ENCODE results near the gene MAP3K4.
"Not testable (repeated sequence)": the region's sequence is repeated elsewhere in the genome, so short reads cannot be mapped to it uniquely, and the experiment has no call there.

MAP3K4 gene

GRCh38 chr6:160962835-160963623 lies 28.5 kb upstream of the MAP3K4 start:
- Histone ChIP-seq H3K27me3 (ENCODE audit: insufficient read depth, low read length) (no peaks in the 10 kb centered on the region), H3K4me1 (ENCODE audit: insufficient read depth, low read length) (peaks cover 23% of the 10 kb centered on the region), H3K36me3 (ENCODE audit: insufficient read depth, low read length) (no peaks in the 10 kb centered on the region), H3K4me3 (ENCODE audit: low read length) (no peak overlapping the region), H2AFZ (ENCODE audit: low read depth, low read length) (no peak overlapping the region), H3K9me3 (ENCODE audit: low read length) (no peaks in the 10 kb centered on the region)

GRCh38 chr6:160963651-160964050 lies 27.9 kb upstream of the MAP3K4 start:
- peaks cover 23% of the 10 kb centered on the region for H3K4me1 ChIP-seq (ENCODE audit: insufficient read depth, low read length)
- H3K36me3 ChIP-seq (ENCODE audit: insufficient read depth, low read length), result no peaks in the 10 kb centered on the region
- no peak overlapping the region for H2AFZ ChIP-seq (ENCODE audit: low read depth, low read length)
- H3K9me3 ChIP-seq (ENCODE audit: low read length), result no peaks in the 10 kb centered on the region
- H3K27me3 ChIP-seq (ENCODE audit: insufficient read depth, low read length), result no peaks in the 10 kb centered on the region
- H3K4me3 ChIP-seq (ENCODE audit: low read length), result no peak overlapping the region

DNA sequence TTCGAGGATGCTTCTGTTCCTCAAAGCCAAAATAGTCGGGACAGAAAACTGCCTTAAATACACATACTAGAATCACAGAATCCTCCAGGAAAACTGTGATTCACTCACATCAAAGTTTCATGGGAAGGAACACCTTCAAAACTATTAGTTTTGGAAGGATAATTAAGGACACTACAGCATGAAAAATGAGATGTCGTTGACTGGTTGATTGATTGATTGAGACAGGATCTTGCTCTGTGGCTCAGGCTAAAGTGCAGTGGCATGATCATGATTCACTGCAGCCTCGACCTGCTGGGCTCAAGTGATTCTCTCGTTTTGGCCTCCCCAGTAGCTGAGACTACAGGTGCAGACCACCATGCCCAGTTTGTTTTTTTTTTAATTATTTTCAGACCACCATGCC lies 25.7 kb upstream of the MAP3K4 start:
- Histone ChIP-seq H3K36me3 (ENCODE audit: insufficient read depth, low read length) (no peaks in the 10 kb centered on the region), H3K4me3 (ENCODE audit: low read length) (no peak overlapping the region), H3K27me3 (ENCODE audit: insufficient read depth, low read length) (no peaks in the 10 kb centered on the region), H2AFZ (ENCODE audit: low read depth, low read length) (no peak overlapping the region), H3K9me3 (ENCODE audit: low read length) (no peaks in the 10 kb centered on the region), H3K4me1 (ENCODE audit: insufficient read depth, low read length) (peaks cover 2% of the 10 kb centered on the region)

GRCh38 chr6:160966493-160967229 lies 24.9 kb upstream of the MAP3K4 start:
- Histone ChIP-seq H3K9me3 (ENCODE audit: low read length) (no peaks in the 10 kb centered on the region), H3K36me3 (ENCODE audit: insufficient read depth, low read length) (no peaks in the 10 kb centered on the region), H2AFZ (ENCODE audit: low read depth, low read length) (no peak overlapping the region), H3K27me3 (ENCODE audit: insufficient read depth, low read length) (no peaks in the 10 kb centered on the region), H3K4me1 (ENCODE audit: insufficient read depth, low read length) (no peaks in the 10 kb centered on the region), H3K4me3 (ENCODE audit: low read length) (no peak overlapping the region)

GRCh38 chr6:160967351-160967750 lies 24.2 kb upstream of the MAP3K4 start:
- no peak overlapping the region for H2AFZ ChIP-seq (ENCODE audit: low read depth, low read length)
- no peaks in the 10 kb centered on the region for H3K36me3 ChIP-seq (ENCODE audit: insufficient read depth, low read length)
- H3K4me1 ChIP-seq (ENCODE audit: insufficient read depth, low read length), result no peaks in the 10 kb centered on the region
- no peak overlapping the region for H3K4me3 ChIP-seq (ENCODE audit: low read length)
- H3K9me3 ChIP-seq (ENCODE audit: low read length), result no peaks in the 10 kb centered on the region
- H3K27me3 ChIP-seq (ENCODE audit: insufficient read depth, low read length), result no peaks in the 10 kb centered on the region

- Histone ChIP-seq H3K4me3 (ENCODE audit: low read length) (no peak overlapping the region), H3K36me3 (ENCODE audit: insufficient read depth, low read length) (no peaks in the 10 kb centered on the region), H3K9me3 (ENCODE audit: low read length) (no peaks in the 10 kb centered on the region), H3K4me1 (ENCODE audit: insufficient read depth, low read length) (no peaks in the 10 kb centered on the region), H2AFZ (ENCODE audit: low read depth, low read length) (no peak overlapping the region), H3K27me3 (ENCODE audit: insufficient read depth, low read length) (no peaks in the 10 kb centered on the region)
These were observed 23.7 kb upstream of the MAP3K4 start for GRCh38 chr6:160967833-160968232.

- H3K4me3 ChIP-seq (ENCODE audit: low read length), result no peak overlapping the region
- H3K27me3 ChIP-seq (ENCODE audit: insufficient read depth, low read length), result no peaks in the 10 kb centered on the region
- H3K9me3 ChIP-seq (ENCODE audit: low read length), result no peaks in the 10 kb centered on the region
- peaks cover 17% of the 10 kb centered on the region for H3K4me1 ChIP-seq (ENCODE audit: insufficient read depth, low read length)
- H2AFZ ChIP-seq (ENCODE audit: low read depth, low read length), result no peak overlapping the region
- no peaks in the 10 kb centered on the region for H3K36me3 ChIP-seq (ENCODE audit: insufficient read depth, low read length)
These were observed 20.4 kb upstream of the MAP3K4 start for GRCh38 chr6:160971171-160971570.

GRCh38 chr6:160972111-160972510 lies 19.5 kb upstream of the MAP3K4 start:
- Histone ChIP-seq H3K4me1 (ENCODE audit: insufficient read depth, low read length) (peaks cover 17% of the 10 kb centered on the region), H3K9me3 (ENCODE audit: low read length) (no peaks in the 10 kb centered on the region), H2AFZ (ENCODE audit: low read depth, low read length) (no peak overlapping the region), H3K36me3 (ENCODE audit: insufficient read depth, low read length) (no peaks in the 10 kb centered on the region), H3K27me3 (ENCODE audit: insufficient read depth, low read length) (no peaks in the 10 kb centered on the region), H3K4me3 (ENCODE audit: low read length) (no peak overlapping the region)

- H3K4me3 ChIP-seq (ENCODE audit: low read length); H3K27me3 ChIP-seq (ENCODE audit: insufficient read depth, low read length); H2AFZ ChIP-seq (ENCODE audit: low read depth, low read length); H3K9me3 ChIP-seq (ENCODE audit: low read length); H3K36me3 ChIP-seq (ENCODE audit: insufficient read depth, low read length): not testable (repeated sequence)
- H3K4me1 ChIP-seq (ENCODE audit: insufficient read depth, low read length), result peaks cover 17% of the 10 kb centered on the region
These were observed 19.0 kb upstream of the MAP3K4 start for GRCh38 chr6:160972594-160972993.

DNA sequence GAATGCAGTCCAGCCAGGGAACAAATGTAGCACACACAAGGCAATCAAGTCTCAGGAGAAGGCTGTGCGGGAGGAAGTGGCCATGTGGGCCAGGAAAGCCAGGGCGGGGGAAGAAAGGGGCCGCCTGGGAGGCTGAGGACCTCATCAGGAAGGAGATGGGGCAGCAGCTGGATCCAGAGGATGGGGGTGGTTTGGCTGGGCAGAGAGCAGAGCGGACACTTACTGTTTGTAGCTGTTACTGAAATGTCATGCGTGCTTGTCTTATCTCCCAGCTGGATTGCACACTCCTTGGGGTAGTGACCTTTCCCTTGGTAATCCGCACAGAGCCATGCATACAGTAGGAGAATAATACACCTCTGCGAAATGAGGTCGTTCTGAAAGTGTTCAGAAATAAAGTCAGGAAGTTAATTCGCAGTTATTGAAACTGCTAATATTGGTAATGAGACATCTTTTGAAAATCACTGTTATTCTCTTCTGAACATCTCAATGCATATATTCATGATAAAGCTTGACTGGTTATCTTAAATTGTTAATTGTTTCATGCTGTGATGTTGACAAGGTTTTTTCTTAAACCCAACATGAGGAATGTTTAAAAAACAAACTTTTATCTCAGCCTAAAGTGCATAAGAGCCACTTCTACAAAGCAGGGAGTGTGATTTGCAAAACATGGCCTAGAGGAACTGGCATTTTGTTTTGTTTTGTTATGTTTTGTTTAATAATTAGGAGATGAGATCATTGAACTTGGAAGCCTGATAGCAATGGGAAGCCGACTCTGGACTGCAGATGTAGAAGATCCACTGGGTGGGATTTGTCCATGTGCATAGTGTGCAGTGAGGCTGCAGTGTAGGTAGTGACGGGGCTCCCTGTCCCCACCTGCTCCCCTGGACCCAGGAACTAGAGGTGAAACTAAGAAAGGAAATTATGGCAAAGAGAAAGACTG lies 18.0 kb upstream of the MAP3K4 start:
- H3K27me3 ChIP-seq (ENCODE audit: insufficient read depth, low read length), result no peaks in the 10 kb centered on the region

DNA sequence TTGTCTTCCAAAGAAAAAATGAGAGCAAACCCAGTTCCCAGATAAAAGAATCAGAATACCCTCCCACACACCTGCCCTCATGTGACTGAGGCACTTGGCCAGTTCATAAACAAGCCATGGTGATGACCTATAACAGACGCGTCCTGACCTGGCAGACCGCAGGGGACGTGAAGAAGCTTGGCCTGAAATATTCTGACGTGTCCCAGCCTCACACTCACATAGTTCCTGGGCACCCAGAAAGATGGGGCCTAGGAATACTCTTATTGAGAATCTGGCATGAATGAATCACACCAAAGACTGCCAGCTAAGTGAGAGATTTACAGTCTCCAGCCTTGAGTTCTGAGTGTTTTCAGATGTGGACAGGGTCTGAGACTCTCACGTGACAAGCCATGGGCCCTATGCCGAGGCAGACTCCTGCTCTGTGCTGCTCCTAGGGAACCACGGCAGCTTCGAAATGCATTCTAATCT lies 17.2 kb upstream of the MAP3K4 start:
- Histone ChIP-seq H3K4me1 (ENCODE audit: insufficient read depth, low read length) (peaks cover 17% of the 10 kb centered on the region), H3K4me3 (ENCODE audit: low read length) (no peak overlapping the region), H3K9me3 (ENCODE audit: low read length) (no peaks in the 10 kb centered on the region), H3K36me3 (ENCODE audit: insufficient read depth, low read length) (no peaks in the 10 kb centered on the region), H3K27me3 (ENCODE audit: insufficient read depth, low read length) (no peaks in the 10 kb centered on the region), H2AFZ (ENCODE audit: low read depth, low read length) (no peak overlapping the region)

More for the DNA sequence above, 18.0 kb upstream of the MAP3K4 start:
- Histone ChIP-seq H3K4me1 (ENCODE audit: insufficient read depth, low read length) (peaks cover 17% of the 10 kb centered on the region), H3K9me3 (ENCODE audit: low read length) (no peaks in the 10 kb centered on the region), H2AFZ (ENCODE audit: low read depth, low read length) (no peak overlapping the region), H3K36me3 (ENCODE audit: insufficient read depth, low read length) (no peaks in the 10 kb centered on the region), H3K4me3 (ENCODE audit: low read length) (no peak overlapping the region)

GRCh38 chr6:160975162-160975561 lies 16.4 kb upstream of the MAP3K4 start:
- Histone ChIP-seq H2AFZ (ENCODE audit: low read depth, low read length) (no peak overlapping the region), H3K4me3 (ENCODE audit: low read length) (no peak overlapping the region), H3K4me1 (ENCODE audit: insufficient read depth, low read length) (peaks cover 17% of the 10 kb centered on the region), H3K36me3 (ENCODE audit: insufficient read depth, low read length) (no peaks in the 10 kb centered on the region), H3K9me3 (ENCODE audit: low read length) (no peaks in the 10 kb centered on the region), H3K27me3 (ENCODE audit: insufficient read depth, low read length) (no peaks in the 10 kb centered on the region)

DNA sequence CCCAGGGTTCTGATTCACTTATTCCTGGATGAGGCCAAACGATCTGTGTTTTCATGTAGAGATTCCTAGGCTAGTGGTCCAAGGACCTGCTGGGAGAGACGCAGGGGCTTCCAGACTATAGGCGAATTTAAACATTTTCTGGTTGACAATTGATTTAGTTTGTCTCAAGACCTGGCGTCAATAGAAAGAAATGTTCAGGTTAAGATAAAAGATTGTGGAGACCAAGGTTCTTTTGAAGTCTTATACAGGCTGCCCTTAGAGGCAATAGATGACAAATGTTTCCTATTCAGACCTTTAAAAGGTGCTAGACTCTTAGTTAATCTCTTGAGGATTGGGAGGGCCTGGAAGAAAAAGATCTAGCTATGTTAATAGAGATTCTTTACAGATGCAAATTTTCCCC lies 15.6 kb upstream of the MAP3K4 start:
- not testable (repeated sequence) for H3K36me3 ChIP-seq (ENCODE audit: insufficient read depth, low read length); H2AFZ ChIP-seq (ENCODE audit: low read depth, low read length); H3K27me3 ChIP-seq (ENCODE audit: insufficient read depth, low read length); H3K9me3 ChIP-seq (ENCODE audit: low read length); H3K4me3 ChIP-seq (ENCODE audit: low read length)
- H3K4me1 ChIP-seq (ENCODE audit: insufficient read depth, low read length), result peaks cover 17% of the 10 kb centered on the region
